ENCODE results near the gene SLC9C1.

The SLC9C1 gene

GRCh38 chr3:112101916-112102315 is 192.1 kb downstream of the SLC9C1 start:
- no peak for DNase-seq

DNA sequence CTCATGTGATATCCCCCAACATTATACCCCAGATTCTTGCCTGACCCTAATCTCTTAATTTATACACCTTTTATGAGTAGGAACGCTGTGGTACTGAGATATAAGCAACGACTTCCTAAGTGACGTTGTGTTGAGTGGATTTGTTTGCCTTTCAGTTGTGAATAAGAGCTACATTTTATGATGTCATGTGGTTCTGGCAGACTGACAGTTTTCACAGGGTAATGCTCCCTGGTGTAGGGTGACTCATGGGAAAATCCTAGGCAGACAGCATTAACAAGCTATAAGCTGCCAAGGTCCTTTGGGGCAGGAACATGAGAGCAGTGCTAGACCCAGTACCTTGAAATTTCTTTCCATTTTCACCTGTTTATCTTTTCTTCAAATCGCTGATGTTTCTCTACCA is 196.6 kb downstream of the SLC9C1 start:
- peak; percentile 53 for DNase-seq

DNA sequence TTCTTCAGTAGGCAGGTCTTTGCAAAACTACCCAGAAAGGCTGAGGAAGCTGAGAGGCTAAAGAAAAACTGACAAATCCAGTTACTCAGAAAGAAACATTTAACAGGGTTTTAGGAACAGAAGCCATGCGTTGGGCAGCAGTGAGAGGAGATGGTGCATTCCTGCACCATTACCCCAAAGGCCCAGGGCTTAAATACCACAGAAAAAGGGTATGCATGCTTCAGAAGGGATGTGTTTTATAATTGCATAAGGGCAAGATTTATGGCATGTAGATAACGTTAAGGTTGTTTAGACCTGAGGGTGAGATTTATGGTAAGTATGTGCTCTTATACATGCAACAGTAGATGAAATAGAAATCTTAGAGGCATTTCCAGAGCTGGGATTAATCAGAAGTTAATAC is 197.8 kb downstream of the SLC9C1 start:
- no peak for DNase-seq

GRCh38 chr3:112095731-112096130 is 198.3 kb downstream of the SLC9C1 start:
- DNase-seq: no peak

- DNase-seq: no peak
Observed at GRCh38 chr3:112093180-112093522, 200.9 kb downstream of the SLC9C1 start.

DNA sequence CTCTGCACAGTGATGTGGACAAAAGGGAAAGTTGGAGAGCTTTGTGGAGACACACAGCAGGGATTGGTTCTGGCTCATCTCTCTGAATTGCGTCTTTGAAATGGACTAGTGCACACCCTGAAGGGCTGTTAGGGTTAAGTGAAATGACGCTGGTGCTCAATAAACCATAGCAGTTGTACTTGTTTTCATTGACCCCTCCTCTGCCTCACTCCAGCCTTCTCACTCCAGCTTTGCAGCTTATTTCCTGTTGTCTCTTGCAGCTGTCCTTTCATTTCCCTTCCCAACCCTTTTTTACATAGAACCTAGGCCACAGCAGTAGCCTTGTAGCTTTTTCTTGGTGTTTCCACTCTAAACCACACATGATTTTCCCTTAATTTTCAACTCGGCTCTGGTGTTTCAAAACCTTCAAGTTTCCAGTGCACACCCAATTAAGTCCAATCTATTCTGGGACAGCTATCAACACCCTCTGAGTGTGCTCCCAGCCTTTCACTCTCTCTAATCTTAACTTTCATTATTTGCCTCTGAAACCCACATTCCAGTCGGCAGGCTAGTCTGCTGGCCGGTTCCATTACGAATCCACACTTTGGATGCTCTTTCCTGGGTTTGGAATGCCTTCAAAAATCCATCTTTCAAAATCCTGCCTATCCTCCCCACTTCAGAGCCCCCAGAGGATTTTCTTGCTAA is 201.4 kb downstream of the SLC9C1 start:
- DNase-seq: no peak

DNA sequence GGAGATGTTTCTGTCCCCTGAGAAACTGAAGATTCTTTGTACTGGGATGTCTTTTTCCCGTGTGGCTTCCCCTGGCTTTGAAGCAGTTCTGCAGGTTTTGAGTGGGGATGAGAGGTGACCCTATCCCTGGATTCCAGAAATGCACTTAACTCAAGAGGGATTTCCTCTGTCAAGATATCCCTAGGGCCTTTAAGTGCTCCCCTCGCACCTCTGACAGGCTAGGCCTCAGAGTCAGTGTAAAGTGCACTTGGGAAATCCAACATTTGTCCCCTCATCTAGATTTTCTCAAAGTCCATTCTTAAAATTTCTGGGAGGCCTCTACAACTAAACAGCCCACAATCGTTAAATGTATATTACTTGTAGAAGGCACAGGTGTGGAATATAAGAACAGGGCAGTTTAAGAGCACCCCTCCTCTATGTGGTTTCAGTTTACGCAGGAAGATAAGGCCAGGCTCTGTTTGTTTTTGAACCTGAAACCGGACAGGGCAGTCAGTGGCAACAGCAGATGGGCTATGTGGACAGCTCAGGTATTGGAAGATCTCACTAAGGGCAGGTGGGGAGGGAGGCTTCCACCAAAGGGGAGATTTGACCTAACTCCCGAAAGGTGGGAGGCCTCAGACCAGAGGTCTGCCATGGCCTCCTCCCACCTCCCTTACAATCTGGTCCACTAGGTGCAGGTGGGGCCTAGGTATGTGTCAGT is 203.0 kb downstream of the SLC9C1 start:
- peak; percentile 25 for DNase-seq
